Measurements from ENCODE around the gene SAFB2.

Gene SAFB2

GRCh38 chr19:5622465-5623396 is at the start of gene SAFB2, which contains the start of gene SAFB:
Gene SAFB2 (minus strand): TSS chr19:5622776. CDS start chr19:5622715, 61 bp downstream.
Gene SAFB (plus strand): TSS chr19:5623083. CDS start chr19:5623206, 123 bp downstream.
- DNase-seq (ENCODE audit: low read depth) = peak; percentile 100

GRCh38 chr19:5671600-5671999 is 49.0 kb upstream of the SAFB2 start:
- no peak for DNase-seq (ENCODE audit: low read depth)

GRCh38 chr19:5669212-5669611 is 46.6 kb upstream of the SAFB2 start:
- no peak for DNase-seq (ENCODE audit: low read depth)

- no peak for DNase-seq (ENCODE audit: low read depth)
Measured at GRCh38 chr19:5667751-5668271, 45.2 kb upstream of the SAFB2 start.

GRCh38 chr19:5666921-5667610 is 44.5 kb upstream of the SAFB2 start:
- DNase-seq (ENCODE audit: low read depth) = no peak

GRCh38 chr19:5665781-5666513 is 43.4 kb upstream of the SAFB2 start:
- DNase-seq (ENCODE audit: low read depth) = no peak

- no peak for DNase-seq (ENCODE audit: low read depth)
Measured at GRCh38 chr19:5664515-5664914, 41.9 kb upstream of the SAFB2 start.

GRCh38 chr19:5663904-5664303 is 41.3 kb upstream of the SAFB2 start:
- no peak for DNase-seq (ENCODE audit: low read depth)

- no peak for DNase-seq (ENCODE audit: low read depth)
Measured at GRCh38 chr19:5661483-5661882, 38.9 kb upstream of the SAFB2 start.

- no peak for DNase-seq (ENCODE audit: low read depth)
Measured at GRCh38 chr19:5655412-5655811, 32.8 kb upstream of the SAFB2 start.

- DNase-seq (ENCODE audit: low read depth) = no peak
Measured at GRCh38 chr19:5654931-5655330, 32.4 kb upstream of the SAFB2 start.

GRCh38 chr19:5652261-5652660 is 29.7 kb upstream of the SAFB2 start:
- no peak for DNase-seq (ENCODE audit: low read depth)

GRCh38 chr19:5651361-5651760 is 28.8 kb upstream of the SAFB2 start:
- no peak for DNase-seq (ENCODE audit: low read depth)

GRCh38 chr19:5648464-5648863 is 25.9 kb upstream of the SAFB2 start:
- DNase-seq (ENCODE audit: low read depth) = no peak

GRCh38 chr19:5646703-5647102 is 24.1 kb upstream of the SAFB2 start:
- no peak for DNase-seq (ENCODE audit: low read depth)

- no peak for DNase-seq (ENCODE audit: low read depth)
Measured at GRCh38 chr19:5645409-5645808, 22.8 kb upstream of the SAFB2 start.

- no peak for DNase-seq (ENCODE audit: low read depth)
Measured at GRCh38 chr19:5644037-5644436, 21.5 kb upstream of the SAFB2 start.

GRCh38 chr19:5643060-5643459 is 20.5 kb upstream of the SAFB2 start:
- DNase-seq (ENCODE audit: low read depth) = no peak

GRCh38 chr19:5642204-5642603 is 19.6 kb upstream of the SAFB2 start:
- no peak for DNase-seq (ENCODE audit: low read depth)

- DNase-seq (ENCODE audit: low read depth) = no peak
Measured at GRCh38 chr19:5641171-5641570, 18.6 kb upstream of the SAFB2 start.

GRCh38 chr19:5637971-5638370 is 15.4 kb upstream of the SAFB2 start:
- DNase-seq (ENCODE audit: low read depth) = no peak

GRCh38 chr19:5635427-5635826 is 12.9 kb upstream of the SAFB2 start:
- DNase-seq (ENCODE audit: low read depth) = no peak

All from activated T-helper 1 cell treated with Interleukin-2 at 50 U/mL for 16 hours (primary cell).